MCF 10A (cell line): Measurements from ENCODE around the gene SPACA9. TPM values are rescaled to one million over a fixed set of nuclear protein-coding genes. Genes with fewer than 3 reads are reported as not detected.

Experiments
- BruUV-seq: library from RNA; stranded (reverse); fragments of 400-500 nt; replicated peaks from 2 replicates; lab custom pipeline; 2021; lab: Mats Ljungman, UMichigan
- CTCF ChIA-PET: fragments of 300-600 bp; sonication (Branson Sonifier 250); formaldehyde crosslinking; extraction: SDS; loops from one replicate; lab custom pipeline; 2021; ENCODE audit warnings: antibody characterized with exemption, inconsistent platforms; lab: Yijun Ruan, JAX
- POLR2A ChIA-PET: fragments of 300-600, 350-650 bp; sonication (Branson Sonifier 250); formaldehyde crosslinking; extraction: SDS; loops from one replicate; lab custom pipeline; 2020; ENCODE audit warnings: antibody characterized with exemption, inconsistent platforms; lab: Yijun Ruan, JAX
- DNase-seq: peaks from one replicate; pipeline ENCODE4 v3.0.0-alpha.2; 2018; ENCODE audit not compliant: unreplicated experiment
- H3K27ac Mint-ChIP-seq: one replicate; pipeline ENCODE4 v1.8.0; 2022; ENCODE audit warnings: mild to moderate bottlenecking, low read depth, mixed read lengths; ENCODE audit not compliant: unreplicated experiment
- H3K27me3 Mint-ChIP-seq: one replicate; pipeline ENCODE4 v1.8.0; 2022; ENCODE audit warnings: mixed read lengths; ENCODE audit not compliant: insufficient read depth, unreplicated experiment
- H3K36me3 Mint-ChIP-seq: one replicate; pipeline ENCODE4 v1.8.0; 2022; ENCODE audit warnings: mild to moderate bottlenecking, moderate library complexity, mixed read lengths; ENCODE audit not compliant: insufficient read depth, unreplicated experiment
- H3K4me1 Mint-ChIP-seq: one replicate; pipeline ENCODE4 v1.8.0; 2022; ENCODE audit warnings: mixed read lengths; ENCODE audit not compliant: insufficient read depth, unreplicated experiment
- H3K4me3 Mint-ChIP-seq: one replicate; pipeline ENCODE4 v1.8.0; 2022; ENCODE audit warnings: mild to moderate bottlenecking, moderate library complexity, mixed read lengths; ENCODE audit not compliant: unreplicated experiment
- H3K9me3 Mint-ChIP-seq: one replicate; pipeline ENCODE4 v1.8.0; 2022; ENCODE audit warnings: mixed read lengths; ENCODE audit not compliant: unreplicated experiment
- intact Hi-C: fragments of 100-400 bp; cut with micrococcal nuclease; formaldehyde crosslinking; loops from 2 replicates; pipeline ENCODE4 v1.14.1; 2022
- total RNA-seq: library from RNA; stranded (reverse); gene quantifications from 2 replicates; pipeline ENCODE4 v1.2.3, GENCODE V29; 2022
- TF ChIP-seq, protein P1 (sequence below): fragments of 200-600 bp; IDR thresholded peaks from one replicate; pipeline ENCODE4 v1.8.0; 2022; ENCODE audit warnings: antibody characterized with exemption, mild to moderate bottlenecking; ENCODE audit not compliant: unreplicated experiment

The SPACA9 gene
- total RNA-seq, 1 experiment from 2014 or later = 4.4 TPM

DNA sequence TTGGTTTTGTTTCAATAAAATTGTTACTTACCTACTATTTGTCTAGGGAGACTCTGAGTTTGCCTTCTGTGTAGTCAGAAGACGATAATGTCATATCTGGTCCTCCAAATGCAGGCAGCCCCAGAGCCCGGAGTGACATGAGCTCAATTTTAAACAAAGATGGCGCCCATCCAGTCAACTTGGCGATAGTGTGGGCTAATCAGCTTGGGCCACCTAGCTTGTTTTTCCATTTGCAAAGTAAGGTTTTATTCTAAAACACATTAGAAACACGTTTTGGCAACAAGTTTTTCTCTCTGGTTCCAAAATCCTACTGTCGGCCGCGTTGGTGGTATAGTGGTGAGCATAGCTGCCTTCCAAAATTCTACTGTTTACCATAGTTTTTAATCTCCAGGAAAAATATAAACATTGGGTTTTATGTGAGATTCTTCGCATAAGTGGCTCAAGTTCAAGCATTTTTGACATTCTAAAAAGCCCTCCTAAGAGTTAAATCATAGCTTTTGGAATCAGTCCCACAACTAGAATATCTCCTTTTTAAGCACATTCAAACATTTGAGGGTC lies 52.6 kb downstream of the SPACA9 start:
- POLR2A ChIA-PET = no interaction called here
- peaks cover 59% of the 10 kb centered on the region for H3K36me3 Mint-ChIP-seq
- TF ChIP-seq, protein P1, sequence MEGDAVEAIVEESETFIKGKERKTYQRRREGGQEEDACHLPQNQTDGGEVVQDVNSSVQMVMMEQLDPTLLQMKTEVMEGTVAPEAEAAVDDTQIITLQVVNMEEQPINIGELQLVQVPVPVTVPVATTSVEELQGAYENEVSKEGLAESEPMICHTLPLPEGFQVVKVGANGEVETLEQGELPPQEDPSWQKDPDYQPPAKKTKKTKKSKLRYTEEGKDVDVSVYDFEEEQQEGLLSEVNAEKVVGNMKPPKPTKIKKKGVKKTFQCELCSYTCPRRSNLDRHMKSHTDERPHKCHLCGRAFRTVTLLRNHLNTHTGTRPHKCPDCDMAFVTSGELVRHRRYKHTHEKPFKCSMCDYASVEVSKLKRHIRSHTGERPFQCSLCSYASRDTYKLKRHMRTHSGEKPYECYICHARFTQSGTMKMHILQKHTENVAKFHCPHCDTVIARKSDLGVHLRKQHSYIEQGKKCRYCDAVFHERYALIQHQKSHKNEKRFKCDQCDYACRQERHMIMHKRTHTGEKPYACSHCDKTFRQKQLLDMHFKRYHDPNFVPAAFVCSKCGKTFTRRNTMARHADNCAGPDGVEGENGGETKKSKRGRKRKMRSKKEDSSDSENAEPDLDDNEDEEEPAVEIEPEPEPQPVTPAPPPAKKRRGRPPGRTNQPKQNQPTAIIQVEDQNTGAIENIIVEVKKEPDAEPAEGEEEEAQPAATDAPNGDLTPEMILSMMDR = no peak
- H3K27me3 Mint-ChIP-seq = no peaks in the 10 kb centered on the region
- DNase-seq = no peak
- H3K9me3 Mint-ChIP-seq = no peaks in the 10 kb centered on the region
- BruUV-seq = no TSS peak
- no peak overlapping the region for H3K27ac Mint-ChIP-seq
- H3K4me1 Mint-ChIP-seq = no peaks in the 10 kb centered on the region
- no peak overlapping the region for H3K4me3 Mint-ChIP-seq
- intact Hi-C loops = no loop called here
- CTCF ChIA-PET = interaction anchor here (1.1 kb wide), 1 partner anchor 30 kb away, joined by 3 read pairs; no protein-coding TSS in a partner anchor

DNA sequence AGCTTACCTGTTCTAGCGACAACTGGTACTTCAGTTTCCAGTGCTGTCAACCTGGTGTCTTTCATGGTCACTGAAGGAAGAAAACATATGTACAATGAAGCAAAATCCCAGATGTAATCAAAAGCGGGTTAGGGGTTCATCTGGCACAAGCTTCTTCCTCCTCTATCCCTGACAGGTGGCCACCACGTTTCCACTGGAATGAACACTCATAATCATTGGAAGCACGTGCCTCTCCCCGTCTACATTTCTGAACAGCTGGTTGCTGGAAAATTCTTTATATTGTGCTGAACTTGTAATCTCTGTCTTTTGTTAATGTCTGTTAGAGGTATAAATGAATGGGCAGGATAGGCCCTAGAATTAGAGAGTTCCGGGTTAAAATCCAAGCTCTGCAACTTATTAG lies 56.3 kb downstream of the SPACA9 start:
- Mint-ChIP-seq H3K4me1 (peaks cover 5% of the 10 kb centered on the region), H3K9me3 (no peaks in the 10 kb centered on the region), H3K4me3 (no peak overlapping the region), H3K36me3 (peaks cover 21% of the 10 kb centered on the region), H3K27ac (no peak overlapping the region), H3K27me3 (no peaks in the 10 kb centered on the region)
- BruUV-seq = no TSS peak
- ChIA-PET CTCF (interaction anchor here (0.6 to 1.5 kb wide), 5 partner anchors 34 to 462 kb away, joined by 3 to 4 read pairs (median 3); no protein-coding TSS in a partner anchor), POLR2A (interaction anchor here (0.8 to 2.8 kb wide), 2 partner anchors 9 to 14 kb away, joined by 5 to 25 read pairs; partner anchors contain the start of gene TSC1)
- intact Hi-C loops = no loop called here
- DNase-seq = no peak
- TF ChIP-seq, protein P1 = no peak

DNA sequence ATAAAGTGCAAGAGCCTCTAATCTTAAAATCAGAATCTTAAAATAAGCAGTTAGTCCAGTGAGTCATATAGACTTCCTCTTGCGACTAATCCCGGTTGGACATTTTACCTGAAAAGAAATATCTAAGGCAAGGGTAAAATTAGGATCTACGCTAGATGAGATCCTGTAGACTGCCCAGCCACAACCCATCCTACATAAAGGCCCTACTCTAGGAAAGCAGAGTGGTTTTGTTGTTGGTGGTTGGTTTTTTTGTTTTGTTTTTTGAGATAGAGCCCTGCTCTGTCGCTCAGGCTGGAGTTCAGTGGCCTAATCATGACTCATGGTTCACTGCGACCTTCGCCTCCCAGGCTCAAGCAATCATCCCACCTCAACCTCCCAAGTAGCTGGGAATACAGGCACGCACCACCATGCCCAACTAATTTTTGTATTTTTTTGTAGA lies 58.8 kb downstream of the SPACA9 start:
- H3K9me3 Mint-ChIP-seq = no peaks in the 10 kb centered on the region
- peaks cover 16% of the 10 kb centered on the region for H3K36me3 Mint-ChIP-seq
- H3K27ac Mint-ChIP-seq = no peak overlapping the region
- peaks cover 5% of the 10 kb centered on the region for H3K4me1 Mint-ChIP-seq
- ChIA-PET CTCF (no interaction called here), POLR2A (no interaction called here)
- TF ChIP-seq, protein P1 = no peak
- H3K4me3 Mint-ChIP-seq = no peak overlapping the region
- H3K27me3 Mint-ChIP-seq = no peaks in the 10 kb centered on the region
- DNase-seq = no peak
- intact Hi-C loops = no loop called here
- BruUV-seq = no TSS peak

DNA sequence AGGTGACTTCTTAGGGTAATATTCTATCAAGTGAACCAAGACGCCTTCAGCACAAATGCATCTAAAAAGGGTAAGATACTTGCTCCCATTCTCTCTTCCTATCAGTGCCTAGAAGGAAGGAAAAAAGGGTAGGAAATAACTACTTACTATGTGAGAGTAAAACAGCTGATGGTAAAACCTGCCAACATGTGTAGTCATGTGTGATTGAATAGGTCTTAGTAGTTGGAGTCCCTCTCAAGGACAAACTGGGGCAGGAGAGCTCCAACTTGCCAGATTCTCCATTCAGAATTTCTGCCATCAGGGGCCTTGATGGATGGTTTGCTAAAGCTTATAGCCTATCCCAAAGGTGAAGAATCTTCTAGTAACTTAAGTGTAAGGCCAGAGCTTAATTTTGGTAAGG lies 60.5 kb downstream of the SPACA9 start:
- DNase-seq = no peak
- CTCF ChIA-PET = interaction anchor here (0.6 to 0.9 kb wide), 3 partner anchors 15 to 59 kb away, joined by 4 to 5 read pairs (median 4); no protein-coding TSS in a partner anchor
- Mint-ChIP-seq H3K4me1 (peaks cover 13% of the 10 kb centered on the region), H3K27me3 (no peaks in the 10 kb centered on the region), H3K9me3 (no peaks in the 10 kb centered on the region), H3K36me3 (peaks cover 9% of the 10 kb centered on the region), H3K4me3 (no peak overlapping the region), H3K27ac (no peak overlapping the region)
- intact Hi-C loops = no loop called here
- TF ChIP-seq, protein P1 = no peak
- no TSS peak for BruUV-seq
- POLR2A ChIA-PET = no interaction called here

Other genes with a start within 250 kb of the SPACA9 start
- gene DDX31, start 208.9 kb upstream of the SPACA9 start, total RNA-seq = 28.5 and 28.8 TPM in 2 replicates
- 18.3 and 19.7 TPM in 2 replicates for gene GTF3C4, start 208.4 kb upstream of the SPACA9 start, total RNA-seq
- gene AK8, start 614 bp upstream of the SPACA9 start, total RNA-seq = 0.42 and 1.1 TPM in 2 replicates
- 36.6 and 48.5 TPM in 2 replicates for gene TSC1, start 65.7 kb downstream of the SPACA9 start, total RNA-seq
- not detected in 2 replicates for gene GFI1B, start 99.8 kb downstream of the SPACA9 start, total RNA-seq
- gene GTF3C5, start 152.1 kb downstream of the SPACA9 start, total RNA-seq = 53.9 and 55.4 TPM in 2 replicates
- 1.4 and 1.9 TPM in 2 replicates for gene CEL, start 183.1 kb downstream of the SPACA9 start, total RNA-seq
- gene RALGDS, start 242.3 kb downstream of the SPACA9 start, total RNA-seq = 14.2 and 15.4 TPM in 2 replicates